Fibroblast of lung (primary cell): ENCODE data around the gene SPTBN1. TPM values are rescaled to one million over a fixed set of nuclear protein-coding genes. Genes with fewer than 3 reads are reported as not detected.

Experiments
- DNase-seq, 2 donors: peaks; one replicate each; pipeline versions ENCODE4 v3.0.0 to v3.0.0-alpha.2; 2010; ENCODE audit warnings: low read depth in 2 of 2
- H2AFZ ChIP-seq: 2 replicates; pipeline ENCODE4 v1.5.1; 2012; ENCODE audit warnings: low read length, control low read depth, inconsistent platforms
- H3K27ac ChIP-seq: 2 replicates; pipeline ENCODE4 v1.5.1; 2011; ENCODE audit warnings: low read length, control low read depth; ENCODE audit not compliant: insufficient read depth
- H3K27me3 ChIP-seq: 2 replicates; pipeline ENCODE4 v1.5.1; 2011; ENCODE audit warnings: mild to moderate bottlenecking, low read length; ENCODE audit not compliant: control insufficient read depth, insufficient read depth
- H3K36me3 ChIP-seq: 2 replicates; pipeline ENCODE4 v1.5.1; 2011; ENCODE audit warnings: low read length; ENCODE audit not compliant: control insufficient read depth, insufficient read depth
- H3K4me1 ChIP-seq: 2 replicates; pipeline ENCODE4 v1.5.1; 2011; ENCODE audit warnings: low read length; ENCODE audit not compliant: control insufficient read depth, insufficient read depth; ENCODE audit errors: extremely low read depth
- H3K4me2 ChIP-seq: 2 replicates; pipeline ENCODE4 v1.5.1; 2011; ENCODE audit warnings: low read length, control low read depth; ENCODE audit not compliant: insufficient read depth; ENCODE audit errors: extremely low read depth
- H3K4me3 ChIP-seq, 4 experiments: fragments of 200-600 bp in 1 of 4; sonication (generic) in 1 of 4; replicated peaks in 1 of 4; 2 replicates each; pipeline ENCODE4 v1.5.1; 2011 to 2016; ENCODE audit warnings: low read length in 4 of 4, low read depth in 3 of 4, mild to moderate bottlenecking in 3 of 4, control low read depth in 2 of 4, inconsistent platforms in 1 of 4, mixed read lengths in 1 of 4; ENCODE audit not compliant: insufficient read depth in 1 of 4; ENCODE audit errors: control extremely low read depth in 1 of 4
- H3K79me2 ChIP-seq: 2 replicates; pipeline ENCODE4 v1.5.1; 2012; ENCODE audit warnings: mild to moderate bottlenecking, low read length, inconsistent platforms; ENCODE audit not compliant: control insufficient read depth, insufficient read depth
- H3K9ac ChIP-seq: 2 replicates; pipeline ENCODE4 v1.5.1; 2011; ENCODE audit warnings: mild to moderate bottlenecking, low read length, control low read depth; ENCODE audit not compliant: insufficient read depth
- H3K9me3 ChIP-seq: 2 replicates; pipeline ENCODE4 v1.5.1; 2012; ENCODE audit warnings: low read depth, low read length; ENCODE audit not compliant: control insufficient read depth, insufficient read depth
- H4K20me1 ChIP-seq: 2 replicates; pipeline ENCODE4 v1.5.1; 2011; ENCODE audit warnings: low read length; ENCODE audit not compliant: control insufficient read depth, insufficient read depth; ENCODE audit errors: extremely low read depth
- EZH2 ChIP-seq: IDR thresholded peaks from 2 replicates; pipeline ENCODE4 v1.5.1; 2012; ENCODE audit warnings: low read length, control low read depth, mild to moderate bottlenecking; ENCODE audit errors: missing control alignments
- polyA plus RNA-seq, 2 donors: library from polyadenylated mRNA; depleted of rRNA in 1 of 2; stranded (reverse) in 1 of 2; unstranded in 1 of 2; fragments of >200 nt; gene quantifications; 2 replicates each; pipeline ENCODE4 v1.2.1, GENCODE V29; 2011 to 2012; ENCODE audit warnings: missing spikeins in 1 of 2
- total RNA-seq: library from RNA; depleted of rRNA; stranded (reverse); fragments of >200 nt; gene quantifications from 2 replicates; pipeline ENCODE4 v1.2.1, GENCODE V29; 2014
- TF ChIP-seq, protein P1 (sequence below), 2 donors: IDR thresholded peaks in 1 of 2; conservative IDR thresholded peaks in 1 of 2; 1 replicate in 1 of 2; 2 replicates in 1 of 2; pipeline ENCODE4 v1.5.1; 2011 to 2012; ENCODE audit warnings: low read length in 2 of 2, control low read depth in 1 of 2, inconsistent platforms in 1 of 2, low read depth in 1 of 2, mild to moderate bottlenecking in 1 of 2

Gene SPTBN1
- total and polyA plus RNA-seq, 2 donors (not counting 1 experiment from before 2014, with no cell fraction given): 123 to 325 TPM

DNA sequence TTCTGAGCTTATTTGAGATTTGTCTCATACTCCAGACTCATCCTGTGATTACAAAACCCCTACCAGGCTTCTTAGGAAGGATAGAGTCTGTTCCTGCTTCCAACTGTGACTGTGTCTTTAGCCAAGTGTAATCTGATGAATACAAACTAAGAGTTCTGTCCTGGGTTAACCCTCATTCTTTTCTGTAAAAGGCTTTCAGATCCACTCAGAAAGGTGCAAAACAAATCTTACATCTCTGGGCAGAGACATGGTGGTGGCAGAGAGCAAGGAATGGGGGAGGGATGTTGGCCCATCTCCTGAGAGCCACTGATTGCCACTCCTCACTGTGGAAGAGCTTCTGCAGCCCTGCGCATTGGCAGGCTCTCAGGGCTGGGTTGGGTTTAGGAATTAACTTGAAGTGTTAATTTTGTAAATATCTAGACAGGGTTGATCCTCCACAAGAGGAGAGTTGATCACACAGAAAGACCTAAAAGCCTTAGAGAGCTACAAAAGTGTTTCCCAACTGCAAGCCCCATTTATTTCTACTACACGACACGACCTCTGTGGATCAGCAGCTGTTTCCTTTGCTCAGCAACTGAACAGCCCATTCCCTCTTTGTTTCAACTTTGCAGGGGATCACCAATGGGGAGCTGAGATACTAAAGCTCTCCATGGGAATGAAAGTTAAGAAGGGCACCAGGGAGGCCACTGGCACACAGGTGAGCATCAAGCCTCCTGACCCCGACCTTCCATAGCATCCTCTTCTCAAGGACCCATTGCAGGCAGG is 23.7 kb upstream of the SPTBN1 start:
- no peaks in the 10 kb centered on the region for H3K36me3 ChIP-seq
- no peak for TF ChIP-seq EZH2
- TF ChIP-seq, protein P1, sequence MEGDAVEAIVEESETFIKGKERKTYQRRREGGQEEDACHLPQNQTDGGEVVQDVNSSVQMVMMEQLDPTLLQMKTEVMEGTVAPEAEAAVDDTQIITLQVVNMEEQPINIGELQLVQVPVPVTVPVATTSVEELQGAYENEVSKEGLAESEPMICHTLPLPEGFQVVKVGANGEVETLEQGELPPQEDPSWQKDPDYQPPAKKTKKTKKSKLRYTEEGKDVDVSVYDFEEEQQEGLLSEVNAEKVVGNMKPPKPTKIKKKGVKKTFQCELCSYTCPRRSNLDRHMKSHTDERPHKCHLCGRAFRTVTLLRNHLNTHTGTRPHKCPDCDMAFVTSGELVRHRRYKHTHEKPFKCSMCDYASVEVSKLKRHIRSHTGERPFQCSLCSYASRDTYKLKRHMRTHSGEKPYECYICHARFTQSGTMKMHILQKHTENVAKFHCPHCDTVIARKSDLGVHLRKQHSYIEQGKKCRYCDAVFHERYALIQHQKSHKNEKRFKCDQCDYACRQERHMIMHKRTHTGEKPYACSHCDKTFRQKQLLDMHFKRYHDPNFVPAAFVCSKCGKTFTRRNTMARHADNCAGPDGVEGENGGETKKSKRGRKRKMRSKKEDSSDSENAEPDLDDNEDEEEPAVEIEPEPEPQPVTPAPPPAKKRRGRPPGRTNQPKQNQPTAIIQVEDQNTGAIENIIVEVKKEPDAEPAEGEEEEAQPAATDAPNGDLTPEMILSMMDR (conservative IDR thresholded peaks at IDR 0.05 in 1 of 2, IDR thresholded peaks at IDR 0.05 in 1 of 2; ENCODE audit: low read depth in 1 of 2, low read length in 2 of 2): no peak
- H2AFZ ChIP-seq: no peak overlapping the region
- no peak overlapping the region for H3K4me3 ChIP-seq
- no peak overlapping the region for H3K9ac ChIP-seq
- H4K20me1 ChIP-seq: no peaks in the 10 kb centered on the region
- H3K9me3 ChIP-seq: no peaks in the 10 kb centered on the region
- no peak overlapping the region for H3K4me2 ChIP-seq
- no peak overlapping the region for H3K27ac ChIP-seq
- no peaks in the 10 kb centered on the region for H3K79me2 ChIP-seq
- no peak for DNase-seq
- H3K4me1 ChIP-seq: peaks cover 4% of the 10 kb centered on the region
- H3K27me3 ChIP-seq: no peaks in the 10 kb centered on the region

DNA sequence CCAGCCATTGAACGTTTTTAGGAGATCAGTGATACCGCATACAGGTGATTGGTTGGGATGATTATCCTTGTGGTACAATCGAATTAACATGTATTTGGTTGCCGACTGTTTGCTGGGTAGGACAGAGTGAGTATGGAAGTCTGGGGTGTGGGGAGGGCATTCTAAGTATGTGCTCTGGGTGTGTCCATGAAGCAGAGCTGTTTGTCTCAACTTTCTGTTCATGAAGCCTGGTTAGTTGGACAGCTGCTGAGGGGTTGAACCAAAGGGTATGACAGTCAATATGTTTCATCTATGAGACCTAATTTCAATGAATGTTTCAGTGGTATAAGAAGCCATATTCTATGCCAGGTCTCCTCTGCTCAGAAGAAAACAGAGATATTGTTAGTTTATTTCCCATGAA is 21.9 kb upstream of the SPTBN1 start:
- Histone ChIP-seq H3K27me3 (no peaks in the 10 kb centered on the region), H2AFZ (no peak overlapping the region), H3K4me1 (peaks cover 3% of the 10 kb centered on the region), H3K4me3 (no peak overlapping the region), H3K36me3 (no peaks in the 10 kb centered on the region), H4K20me1 (no peaks in the 10 kb centered on the region), H3K79me2 (no peaks in the 10 kb centered on the region), H3K4me2 (no peak overlapping the region), H3K9me3 (no peaks in the 10 kb centered on the region), H3K9ac (no peak overlapping the region), H3K27ac (no peak overlapping the region)
- no peak for TF ChIP-seq EZH2
- TF ChIP-seq, protein P1 (conservative IDR thresholded peaks at IDR 0.05 in 1 of 2, IDR thresholded peaks at IDR 0.05 in 1 of 2; ENCODE audit: low read depth in 1 of 2, low read length in 2 of 2): no peak
- DNase-seq: no peak

DNA sequence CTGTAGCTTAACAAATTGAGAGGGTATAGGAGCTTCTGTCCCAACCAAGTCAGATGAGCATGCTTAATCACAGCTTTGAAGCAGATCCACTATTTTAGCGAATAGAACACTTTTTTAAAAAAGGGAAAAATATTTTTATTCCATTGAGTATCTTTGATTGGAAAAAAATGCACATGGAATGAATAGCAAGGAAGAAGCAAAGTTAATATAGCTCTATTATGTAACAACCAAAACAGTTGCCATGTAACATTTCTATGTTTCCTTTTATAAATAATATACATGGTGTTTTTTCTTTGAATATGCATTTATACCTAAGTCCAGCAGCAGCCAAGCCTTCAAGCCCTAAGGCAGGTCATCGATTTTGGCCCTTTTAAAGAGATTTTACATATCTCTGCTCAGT is 21.4 kb upstream of the SPTBN1 start:
- Histone ChIP-seq H4K20me1 (no peaks in the 10 kb centered on the region), H3K9ac (no peak overlapping the region), H3K27ac (no peak overlapping the region), H3K27me3 (no peaks in the 10 kb centered on the region), H3K36me3 (no peaks in the 10 kb centered on the region), H3K79me2 (no peaks in the 10 kb centered on the region), H3K4me1 (no peaks in the 10 kb centered on the region), H3K4me2 (no peak overlapping the region), H3K9me3 (no peaks in the 10 kb centered on the region), H2AFZ (no peak overlapping the region), H3K4me3 (no peak overlapping the region)
- no peak for TF ChIP-seq EZH2
- TF ChIP-seq, protein P1 (conservative IDR thresholded peaks at IDR 0.05 in 1 of 2, IDR thresholded peaks at IDR 0.05 in 1 of 2; ENCODE audit: low read depth in 1 of 2, low read length in 2 of 2): no peak
- no peak for DNase-seq
